GM23338 (cell line): ENCODE results near the gene IFNL3. TPM values are rescaled to one million over a fixed set of nuclear protein-coding genes. Genes with fewer than 3 reads are reported as not detected.

Source experiments
- ATAC-seq: fragments of 200-7000 bp; cut with Tn5 transposase; 3 replicates; pipeline ENCODE4 v1.9.1; 2020
- DNase-seq: peaks from one replicate; pipeline ENCODE4 v3.0.0-alpha.2; 2015; ENCODE audit warnings: low spot score
- H2AFZ ChIP-seq: fragments of 200-600 bp; sonication (generic); 2 replicates; pipeline ENCODE4 v1.8.0; 2016; ENCODE audit warnings: antibody characterized with exemption, mild to moderate bottlenecking, moderate library complexity
- H3F3A ChIP-seq: fragments of 200-600 bp; sonication (generic); replicated peaks from 2 replicates; pipeline ENCODE4 v1.8.0; 2017; ENCODE audit warnings: antibody characterized with exemption, mixed run types, low read depth
- H3K27ac ChIP-seq: fragments of 200-600 bp; sonication (generic); 2 replicates; pipeline ENCODE4 v1.6.1; 2016; ENCODE audit warnings: low read depth
- H3K27me3 ChIP-seq: fragments of 200-600 bp; sonication (generic); 2 replicates; pipeline ENCODE4 v1.8.0; 2016; ENCODE audit warnings: mild to moderate bottlenecking, mixed run types, moderate library complexity; ENCODE audit not compliant: insufficient read depth
- H3K36me3 ChIP-seq: fragments of 200-600 bp; sonication (generic); 2 replicates; pipeline ENCODE4 v1.8.0; 2016; ENCODE audit warnings: mild to moderate bottlenecking; ENCODE audit not compliant: insufficient read depth
- H3K4me1 ChIP-seq: fragments of 200-600 bp; sonication (generic); 2 replicates; pipeline ENCODE4 v1.8.0; 2016; ENCODE audit warnings: mild to moderate bottlenecking, moderate library complexity; ENCODE audit not compliant: insufficient read depth
- H3K4me2 ChIP-seq: fragments of 200-600 bp; sonication (generic); 2 replicates; pipeline ENCODE4 v1.7.1; 2017; ENCODE audit warnings: mixed run types
- H3K4me3 ChIP-seq: fragments of 200-600 bp; sonication (generic); 2 replicates; pipeline ENCODE4 v1.6.1; 2016; ENCODE audit warnings: mixed run types
- H3K79me2 ChIP-seq: fragments of 200-600 bp; sonication (generic); replicated peaks from 2 replicates; pipeline ENCODE4 v1.8.0; 2017; ENCODE audit warnings: mild to moderate bottlenecking; ENCODE audit not compliant: insufficient read depth
- H3K9me2 ChIP-seq: fragments of 200-600 bp; sonication (generic); 2 replicates; pipeline ENCODE4 v1.8.0; 2017; ENCODE audit not compliant: insufficient read depth
- H4K20me1 ChIP-seq: fragments of 200-600 bp; sonication (generic); replicated peaks from 2 replicates; pipeline ENCODE4 v1.8.0; 2017; ENCODE audit warnings: mild to moderate bottlenecking; ENCODE audit not compliant: insufficient read depth
- H3K27ac Mint-ChIP-seq: 2 replicates; pipeline ENCODE4 v1.8.0; 2020; ENCODE audit warnings: inconsistent platforms, mild to moderate bottlenecking, moderate library complexity, mixed read lengths
- H3K27me3 Mint-ChIP-seq: 3 replicates; pipeline ENCODE4 v1.8.0; 2022; ENCODE audit warnings: low read depth, mild to moderate bottlenecking, moderate library complexity, mixed read lengths, inconsistent platforms; ENCODE audit not compliant: insufficient read depth, poor library complexity
- H3K36me3 Mint-ChIP-seq: 3 replicates; pipeline ENCODE4 v1.8.0; 2021; ENCODE audit warnings: low read depth, mild to moderate bottlenecking, inconsistent platforms, moderate library complexity, mixed read lengths
- H3K4me1 Mint-ChIP-seq: 3 replicates; pipeline ENCODE4 v1.8.0; 2020; ENCODE audit warnings: mild to moderate bottlenecking, inconsistent platforms, mixed read lengths
- H3K4me3 Mint-ChIP-seq: 3 replicates; pipeline ENCODE4 v1.8.0; 2021; ENCODE audit warnings: moderate library complexity, mild to moderate bottlenecking, inconsistent platforms, mixed read lengths
- H3K9me3 Mint-ChIP-seq: 3 replicates; pipeline ENCODE4 v1.8.0; 2020; ENCODE audit warnings: moderate library complexity, mild to moderate bottlenecking, inconsistent platforms, mixed read lengths
- CTCF ChIP-seq, 2 experiments: fragments of 200-600 bp in 1 of 2; sonication (generic) in 1 of 2; conservative IDR thresholded peaks; 2 replicates each; pipeline versions ENCODE4 v1.5.1 to v1.6.1; 2016 to 2017; ENCODE audit warnings: antibody characterized with exemption in 2 of 2, low read depth in 2 of 2, mild to moderate bottlenecking in 2 of 2, moderate library complexity in 1 of 2
- ETS1 ChIP-seq: IDR thresholded peaks from 2 replicates; pipeline ENCODE4 v1.6.1; 2016; ENCODE audit warnings: antibody characterized with exemption
- EZH2 ChIP-seq: fragments of 200-600 bp; sonication (generic); IDR thresholded peaks from one replicate; pipeline ENCODE4 v1.8.0; 2017; ENCODE audit warnings: antibody characterized with exemption, mild to moderate bottlenecking, low read depth; ENCODE audit not compliant: unreplicated experiment
- JUNB ChIP-seq: IDR thresholded peaks from one replicate; pipeline ENCODE4 v1.6.1; 2016; ENCODE audit warnings: antibody characterized with exemption; ENCODE audit not compliant: unreplicated experiment
- NANOG ChIP-seq: IDR thresholded peaks from 2 replicates; pipeline ENCODE4 v1.6.1; 2016; ENCODE audit warnings: antibody characterized with exemption, borderline replicate concordance
- REST ChIP-seq: IDR thresholded peaks from one replicate; pipeline ENCODE4 v1.6.1; 2018; ENCODE audit warnings: antibody characterized with exemption; ENCODE audit not compliant: unreplicated experiment
- STAT1 ChIP-seq: IDR thresholded peaks from one replicate; pipeline ENCODE4 v1.6.1; 2016; ENCODE audit warnings: antibody characterized with exemption; ENCODE audit not compliant: unreplicated experiment
- ZNF114 ChIP-seq: fragments of 250-450 bp; sonication (Bioruptor Pico); IDR thresholded peaks from 2 replicates; pipeline ENCODE4 v1.5.0; 2020; ENCODE audit warnings: mild to moderate bottlenecking, moderate library complexity
- ZNF331 ChIP-seq: fragments of 250-450 bp; sonication (Bioruptor Pico); IDR thresholded peaks from 2 replicates; pipeline ENCODE4 v1.5.0; 2020; ENCODE audit warnings: low read depth, mild to moderate bottlenecking, moderate library complexity
- ZNF462 ChIP-seq: fragments of 250-450 bp; sonication (Bioruptor Pico); IDR thresholded peaks from 2 replicates; pipeline ENCODE4 v1.5.0; 2020; ENCODE audit warnings: mild to moderate bottlenecking, moderate library complexity
- polyA plus RNA-seq: library from polyadenylated mRNA; unstranded; fragments of >200 nt; fragmentation: Nextera tagmentation; extraction: Ambion mirVana; gene quantifications from 2 replicates; pipeline ENCODE4 v1.2.1, GENCODE V29; 2016
- total RNA-seq: library from RNA; depleted of rRNA; stranded (reverse); fragments of >200 nt; shearing (Covaris generic); gene quantifications from 2 replicates; pipeline ENCODE4 v1.2.3, GENCODE V29; 2014

IFNL3 gene
- total and polyA plus RNA-seq, 2 experiments from 2014 or later = not detected

- TF ChIP-seq CTCF (conservative IDR thresholded peaks at IDR 0.05; ENCODE audit: low read depth in 2 of 2) = no peak
- no peak for TF ChIP-seq STAT1
- no peak for TF ChIP-seq EZH2
- no peak for TF ChIP-seq REST
- TF ChIP-seq ETS1 = no peak
- no peak for TF ChIP-seq JUNB
- no peak for TF ChIP-seq NANOG
- TF ChIP-seq ZNF331 (CRISPR knock-in tag) = no peak
Observed at GRCh38 chr19:39211731-39212374, 33.0 kb downstream of the IFNL3 start (continued).

- Histone ChIP-seq H2AFZ (no peak overlapping the region), H3K79me2 (no peaks in the 10 kb centered on the region), H3K9me2 (no peaks in the 10 kb centered on the region), H3F3A (no peaks in the 10 kb centered on the region), H3K36me3 (no peaks in the 10 kb centered on the region), H4K20me1 (no peaks in the 10 kb centered on the region), H3K27me3 (peaks cover 14% of the 10 kb centered on the region), H3K27ac (no peak overlapping the region), H3K4me1 (no peaks in the 10 kb centered on the region; the same call in 1 of the 2 replicates), H3K4me3 (no peak overlapping the region), H3K4me2 (no peak overlapping the region)
- no peak for DNase-seq
- no peak for ATAC-seq
- Mint-ChIP-seq H3K9me3 (no peaks in the 10 kb centered on the region), H3K4me1 (no peaks in the 10 kb centered on the region), H3K27me3 (peaks cover 8% of the 10 kb centered on the region), H3K4me3 (no peak overlapping the region), H3K27ac (no peak overlapping the region), H3K36me3 (no peaks in the 10 kb centered on the region)
- TF ChIP-seq ZNF114 (CRISPR knock-in tag) = no peak
- TF ChIP-seq ZNF462 (CRISPR knock-in tag) = no peak
- no peak for TF ChIP-seq ETS1
Observed at GRCh38 chr19:39209196-39209595, 35.6 kb downstream of the IFNL3 start.
